Measurements from ENCODE around the gene NT5DC1.

Gene NT5DC1

DNA sequence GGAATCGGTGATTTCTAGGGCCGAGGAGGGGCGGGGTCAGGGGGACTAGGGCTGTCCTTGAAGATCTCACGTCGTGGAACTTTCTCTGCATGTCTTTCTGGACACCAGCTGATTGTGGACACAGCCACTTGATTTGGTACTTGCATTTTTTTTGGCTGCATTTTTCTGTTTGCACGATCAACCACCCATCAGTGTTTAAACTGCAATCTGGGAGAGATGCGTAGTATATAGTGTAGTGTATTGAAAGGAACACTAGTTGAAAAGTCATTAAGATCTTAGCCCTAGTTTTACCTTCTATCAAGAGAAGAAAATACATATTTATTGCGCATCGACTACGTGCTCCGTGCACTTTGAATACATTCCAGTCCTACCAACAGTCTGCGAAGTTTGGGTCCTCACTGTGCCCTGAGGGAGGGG, 657 bp downstream of the NT5DC1 start:
- TF ChIP-seq, protein P1, sequence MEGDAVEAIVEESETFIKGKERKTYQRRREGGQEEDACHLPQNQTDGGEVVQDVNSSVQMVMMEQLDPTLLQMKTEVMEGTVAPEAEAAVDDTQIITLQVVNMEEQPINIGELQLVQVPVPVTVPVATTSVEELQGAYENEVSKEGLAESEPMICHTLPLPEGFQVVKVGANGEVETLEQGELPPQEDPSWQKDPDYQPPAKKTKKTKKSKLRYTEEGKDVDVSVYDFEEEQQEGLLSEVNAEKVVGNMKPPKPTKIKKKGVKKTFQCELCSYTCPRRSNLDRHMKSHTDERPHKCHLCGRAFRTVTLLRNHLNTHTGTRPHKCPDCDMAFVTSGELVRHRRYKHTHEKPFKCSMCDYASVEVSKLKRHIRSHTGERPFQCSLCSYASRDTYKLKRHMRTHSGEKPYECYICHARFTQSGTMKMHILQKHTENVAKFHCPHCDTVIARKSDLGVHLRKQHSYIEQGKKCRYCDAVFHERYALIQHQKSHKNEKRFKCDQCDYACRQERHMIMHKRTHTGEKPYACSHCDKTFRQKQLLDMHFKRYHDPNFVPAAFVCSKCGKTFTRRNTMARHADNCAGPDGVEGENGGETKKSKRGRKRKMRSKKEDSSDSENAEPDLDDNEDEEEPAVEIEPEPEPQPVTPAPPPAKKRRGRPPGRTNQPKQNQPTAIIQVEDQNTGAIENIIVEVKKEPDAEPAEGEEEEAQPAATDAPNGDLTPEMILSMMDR (IDR thresholded peaks at IDR 0.05; ENCODE audit: control insufficient read depth, insufficient read depth, low read depth, low read length, missing control alignments), result no peak
- H3K4me3 ChIP-seq (ENCODE audit: control insufficient read depth, low read depth, low read length), result peak overlapping the region; percentile 84
- DNase-seq (ENCODE audit: low read depth), result no peak

DNA sequence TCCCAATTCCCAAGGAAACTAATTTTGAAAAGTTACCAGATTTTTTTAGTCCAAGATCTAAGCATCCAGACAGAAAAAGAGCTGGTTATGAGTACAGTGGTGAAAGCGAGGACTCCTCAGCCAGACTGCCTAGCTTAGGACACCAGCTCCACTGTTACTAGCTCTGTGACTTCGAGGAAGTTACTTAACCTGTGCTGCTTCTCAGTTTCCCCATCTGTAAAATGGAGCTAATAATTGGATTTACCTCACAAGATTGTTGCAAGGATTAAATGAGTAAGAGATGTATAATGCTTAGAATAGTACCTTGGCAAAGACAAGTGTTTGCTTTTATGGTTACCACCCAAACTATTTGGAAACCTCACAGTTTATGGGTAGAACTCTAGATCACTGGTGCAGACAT, 1.1 kb downstream of the NT5DC1 start:
- DNase-seq (ENCODE audit: low read depth), result no peak
- TF ChIP-seq, protein P1 (IDR thresholded peaks at IDR 0.05; ENCODE audit: control insufficient read depth, insufficient read depth, low read depth, low read length, missing control alignments), result no peak
- H3K4me3 ChIP-seq (ENCODE audit: control insufficient read depth, low read depth, low read length), result peak overlapping the region; percentile 84

DNA sequence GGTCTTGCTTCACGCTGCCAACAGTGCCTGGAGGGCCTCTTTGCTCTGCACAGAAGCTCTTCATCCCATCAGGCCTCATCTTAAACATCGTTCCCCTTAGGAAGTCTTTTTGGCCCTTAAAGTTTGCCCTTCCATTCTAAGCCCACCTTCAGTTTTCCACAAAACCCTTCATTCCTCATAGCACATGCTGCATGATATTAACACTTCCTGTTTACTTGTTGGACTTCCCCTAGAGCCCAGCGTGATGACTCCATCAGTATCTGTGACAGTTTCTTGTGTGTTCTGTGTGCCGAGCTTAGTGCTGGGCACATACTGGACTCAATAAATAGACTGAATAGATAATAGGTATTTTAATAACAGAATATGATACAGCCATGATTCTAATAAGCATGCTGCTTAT, 2.2 kb downstream of the NT5DC1 start:
- no peak overlapping the region for H3K4me3 ChIP-seq (ENCODE audit: control insufficient read depth, low read depth, low read length)
- no peak for DNase-seq (ENCODE audit: low read depth)
- TF ChIP-seq, protein P1 (IDR thresholded peaks at IDR 0.05; ENCODE audit: control insufficient read depth, insufficient read depth, low read depth, low read length, missing control alignments), result no peak

DNA sequence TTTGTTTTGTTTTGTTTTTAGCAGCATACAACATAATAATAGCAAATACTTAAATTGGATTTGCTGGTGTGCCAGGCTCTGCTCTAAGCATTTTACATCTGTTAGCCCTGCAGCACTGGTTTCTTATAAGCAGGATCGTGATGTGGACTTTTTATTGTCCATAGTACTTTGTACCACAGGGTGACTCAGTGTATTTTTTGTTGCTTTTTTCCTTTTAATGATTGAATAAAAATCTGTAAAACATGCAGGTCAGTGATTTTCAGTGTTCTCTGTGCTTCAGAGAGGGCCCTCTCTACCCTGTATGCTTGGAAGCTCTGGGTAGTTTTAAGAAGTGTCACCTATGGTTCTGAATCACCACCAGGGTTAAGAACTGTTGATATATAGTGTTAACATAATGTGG, 4.0 kb downstream of the NT5DC1 start:
- DNase-seq (ENCODE audit: low read depth), result no peak
- H3K4me3 ChIP-seq (ENCODE audit: control insufficient read depth, low read depth, low read length), result no peak overlapping the region
- TF ChIP-seq, protein P1 (IDR thresholded peaks at IDR 0.05; ENCODE audit: control insufficient read depth, insufficient read depth, low read depth, low read length, missing control alignments), result no peak

DNA sequence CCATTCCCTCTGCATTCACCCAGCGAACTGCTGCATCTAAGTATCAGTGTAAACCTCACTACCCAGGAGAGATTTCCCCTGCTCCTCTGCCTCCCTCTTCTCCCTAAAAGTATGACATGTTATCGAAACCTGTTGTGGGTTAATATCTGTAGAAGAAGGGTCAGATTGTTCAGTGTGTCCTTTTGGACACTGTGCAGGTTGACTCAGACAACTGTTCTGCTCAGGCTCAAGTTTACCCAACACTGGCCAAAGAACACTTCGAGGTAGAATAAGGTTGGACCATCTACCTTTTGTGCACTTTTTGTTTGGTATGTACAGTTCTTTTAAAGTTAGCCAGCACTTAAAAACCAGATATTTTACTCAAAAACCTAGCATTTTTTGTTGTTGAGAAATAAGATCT, 4.6 kb downstream of the NT5DC1 start:
- DNase-seq (ENCODE audit: low read depth), result no peak
- no peak overlapping the region for H3K4me3 ChIP-seq (ENCODE audit: control insufficient read depth, low read depth, low read length)
- TF ChIP-seq, protein P1 (IDR thresholded peaks at IDR 0.05; ENCODE audit: control insufficient read depth, insufficient read depth, low read depth, low read length, missing control alignments), result no peak

DNA sequence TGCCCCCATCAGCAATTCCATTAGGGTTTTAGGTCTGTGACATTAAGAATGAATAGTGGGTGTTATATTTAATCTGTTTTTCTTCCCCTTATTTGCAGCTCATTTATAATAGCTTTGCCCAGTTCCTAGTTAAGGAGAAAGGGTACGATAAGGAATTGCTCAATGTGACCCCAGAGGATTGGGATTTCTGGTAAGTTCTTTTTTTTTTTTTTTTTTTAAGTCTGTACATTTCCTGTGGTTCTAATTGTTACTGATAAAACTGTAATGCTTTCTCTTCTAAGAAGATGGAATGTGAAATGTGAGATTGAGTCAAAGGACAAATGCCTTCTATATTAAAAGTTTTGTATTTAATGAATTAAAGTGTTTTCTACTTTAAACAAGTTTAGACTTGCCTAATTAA, 5.5 kb downstream of the NT5DC1 start:
- TF ChIP-seq, protein P1 (IDR thresholded peaks at IDR 0.05; ENCODE audit: control insufficient read depth, insufficient read depth, low read depth, low read length, missing control alignments), result no peak
- DNase-seq (ENCODE audit: low read depth), result no peak
- H3K4me3 ChIP-seq (ENCODE audit: control insufficient read depth, low read depth, low read length), result no peak overlapping the region

DNA sequence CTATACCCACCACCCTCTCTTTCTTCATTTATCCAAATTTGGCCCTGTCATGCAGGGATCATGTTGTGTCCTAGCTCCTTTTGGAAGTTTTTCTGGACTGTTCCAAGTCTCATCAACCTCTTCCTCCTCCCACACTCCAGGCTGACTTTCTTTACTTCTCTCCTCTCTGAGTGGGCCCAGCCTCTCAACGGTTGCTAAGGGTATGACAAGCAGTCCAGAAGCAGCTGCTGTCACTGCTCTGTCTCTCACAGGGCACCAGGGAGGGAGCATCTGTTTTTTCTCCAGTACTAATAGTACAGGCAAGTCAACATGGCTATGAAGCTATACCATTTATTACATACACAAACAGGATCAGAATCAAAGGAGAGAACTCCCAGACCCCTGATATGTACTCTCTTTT, 8.2 kb downstream of the NT5DC1 start:
- DNase-seq (ENCODE audit: low read depth), result no peak
- no peak overlapping the region for H3K4me3 ChIP-seq (ENCODE audit: control insufficient read depth, low read depth, low read length)
- TF ChIP-seq, protein P1 (IDR thresholded peaks at IDR 0.05; ENCODE audit: control insufficient read depth, insufficient read depth, low read depth, low read length, missing control alignments), result no peak

Measured in AG09309 (cell line).